Hepatocyte (in vitro differentiated cells): ENCODE data around the gene SND1. TPM values are rescaled to one million over a fixed set of nuclear protein-coding genes. Genes with fewer than 3 reads are reported as not detected.

Source experiments
- DNase-seq: peaks from one replicate; pipeline ENCODE4 v3.0.0-alpha.2; 2016; ENCODE audit warnings: low spot score
- H2AFZ ChIP-seq: fragments of 200-600 bp; sonication (generic); 2 replicates; pipeline ENCODE4 v1.6.0; 2016; ENCODE audit warnings: antibody characterized with exemption, mild to moderate bottlenecking
- H3K27ac ChIP-seq: fragments of 200-600 bp; sonication (generic); 2 replicates; pipeline ENCODE4 v1.5.1; 2016; ENCODE audit warnings: mild to moderate bottlenecking
- H3K27me3 ChIP-seq: fragments of 200-600 bp; sonication (generic); 2 replicates; pipeline ENCODE4 v1.6.1; 2016
- H3K36me3 ChIP-seq: fragments of 200-600 bp; sonication (generic); replicated peaks from 2 replicates; pipeline ENCODE4 v1.5.1; 2016; ENCODE audit warnings: low read depth; ENCODE audit not compliant: insufficient read depth
- H3K4me1 ChIP-seq: fragments of 200-600 bp; sonication (generic); 2 replicates; pipeline ENCODE4 v1.5.1; 2016; ENCODE audit warnings: mild to moderate bottlenecking, moderate library complexity; ENCODE audit not compliant: insufficient read depth
- H3K4me2 ChIP-seq: fragments of 200-600 bp; sonication (generic); 2 replicates; pipeline ENCODE4 v1.6.0; 2016
- H3K4me3 ChIP-seq: fragments of 200-600 bp; sonication (generic); 2 replicates; pipeline ENCODE4 v1.5.1; 2016; ENCODE audit warnings: mild to moderate bottlenecking
- H3K79me2 ChIP-seq: fragments of 200-600 bp; sonication (generic); 2 replicates; pipeline ENCODE4 v1.6.0; 2017; ENCODE audit warnings: mild to moderate bottlenecking
- H3K9me2 ChIP-seq: fragments of 200-600 bp; sonication (generic); replicated peaks from 2 replicates; pipeline ENCODE4 v1.6.0; 2017; ENCODE audit warnings: mild to moderate bottlenecking; ENCODE audit not compliant: insufficient read depth
- H3K9me3 ChIP-seq: fragments of 200-600 bp; sonication (generic); 2 replicates; pipeline ENCODE4 v1.5.1; 2016; ENCODE audit warnings: low read depth, mild to moderate bottlenecking
- H4K20me1 ChIP-seq: fragments of 200-600 bp; sonication (generic); 2 replicates; pipeline ENCODE4 v1.6.0; 2016; ENCODE audit warnings: mild to moderate bottlenecking; ENCODE audit not compliant: insufficient read depth, poor library complexity, severe bottlenecking
- EZH2 ChIP-seq: fragments of 200-600 bp; sonication (generic); IDR thresholded peaks from 2 replicates; pipeline ENCODE4 v1.6.1; 2016; ENCODE audit warnings: antibody characterized with exemption, mild to moderate bottlenecking, borderline replicate concordance
- EZH2phosphoT487 ChIP-seq: fragments of 200-600 bp; sonication (generic); IDR thresholded peaks from one replicate; pipeline ENCODE4 v1.6.1; 2018; ENCODE audit warnings: antibody characterized with exemption, mild to moderate bottlenecking, low read depth, moderate library complexity; ENCODE audit not compliant: unreplicated experiment, severe bottlenecking
- WGBS: methylation state at CpG from one replicate; pipeline ENCODE4 v1.1.6; 2016; ENCODE audit warnings: low lambda C conversion rate; ENCODE audit errors: missing lambda C conversion rate; 5-methylcytosine and 5-hydroxymethylcytosine counted together
- polyA plus RNA-seq: library from polyadenylated mRNA; unstranded; fragments of >200 nt; fragmentation: Nextera tagmentation; extraction: Ambion mirVana; gene quantifications from 2 replicates; pipeline ENCODE4 v1.2.1, GENCODE V29; 2016
- total RNA-seq: library from RNA; depleted of rRNA; stranded (reverse); fragments of >200 nt; gene quantifications from 2 replicates; pipeline ENCODE4 v1.2.3, GENCODE V29; 2014
- TF ChIP-seq, protein P1 (sequence below): fragments of 200-600 bp; sonication (generic); IDR thresholded peaks from 2 replicates; pipeline ENCODE4 v1.5.1; 2016; ENCODE audit warnings: antibody characterized with exemption, mild to moderate bottlenecking; ENCODE audit not compliant: poor library complexity

SND1 gene
- total and polyA plus RNA-seq, 2 experiments from 2014 or later: 141 to 200 TPM

- no peak overlapping the region for H3K4me2 ChIP-seq
- H2AFZ ChIP-seq: no peak overlapping the region
- no peaks in the 10 kb centered on the region for H3K27me3 ChIP-seq
- H3K4me1 ChIP-seq: peaks cover 9% of the 10 kb centered on the region
- H3K36me3 ChIP-seq: no peaks in the 10 kb centered on the region
- TF ChIP-seq EZH2: no peak
- TF ChIP-seq EZH2phosphoT487: no peak
- TF ChIP-seq, protein P1, sequence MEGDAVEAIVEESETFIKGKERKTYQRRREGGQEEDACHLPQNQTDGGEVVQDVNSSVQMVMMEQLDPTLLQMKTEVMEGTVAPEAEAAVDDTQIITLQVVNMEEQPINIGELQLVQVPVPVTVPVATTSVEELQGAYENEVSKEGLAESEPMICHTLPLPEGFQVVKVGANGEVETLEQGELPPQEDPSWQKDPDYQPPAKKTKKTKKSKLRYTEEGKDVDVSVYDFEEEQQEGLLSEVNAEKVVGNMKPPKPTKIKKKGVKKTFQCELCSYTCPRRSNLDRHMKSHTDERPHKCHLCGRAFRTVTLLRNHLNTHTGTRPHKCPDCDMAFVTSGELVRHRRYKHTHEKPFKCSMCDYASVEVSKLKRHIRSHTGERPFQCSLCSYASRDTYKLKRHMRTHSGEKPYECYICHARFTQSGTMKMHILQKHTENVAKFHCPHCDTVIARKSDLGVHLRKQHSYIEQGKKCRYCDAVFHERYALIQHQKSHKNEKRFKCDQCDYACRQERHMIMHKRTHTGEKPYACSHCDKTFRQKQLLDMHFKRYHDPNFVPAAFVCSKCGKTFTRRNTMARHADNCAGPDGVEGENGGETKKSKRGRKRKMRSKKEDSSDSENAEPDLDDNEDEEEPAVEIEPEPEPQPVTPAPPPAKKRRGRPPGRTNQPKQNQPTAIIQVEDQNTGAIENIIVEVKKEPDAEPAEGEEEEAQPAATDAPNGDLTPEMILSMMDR: no peak
- 77% methylated on average over 5 of the region's 5 CpGs for WGBS
- H3K27ac ChIP-seq: no peak overlapping the region
- peaks cover 11% of the 10 kb centered on the region for H4K20me1 ChIP-seq
- no peaks in the 10 kb centered on the region for H3K9me3 ChIP-seq
- H3K9me2 ChIP-seq: no peaks in the 10 kb centered on the region
- no peak overlapping the region for H3K4me3 ChIP-seq
- H3K79me2 ChIP-seq: peaks cover 8% of the 10 kb centered on the region
- DNase-seq: no peak
Observed at GRCh38 chr7:128044064-128044463, 392.1 kb downstream of the SND1 start.

GRCh38 chr7:128045158-128045557 lies 393.2 kb downstream of the SND1 start:
- WGBS: 82% methylated on average over 1 of the region's 1 CpG
- Histone ChIP-seq H3K4me1 (no peaks in the 10 kb centered on the region), H3K9me3 (no peaks in the 10 kb centered on the region), H3K4me3 (no peak overlapping the region), H4K20me1 (peaks cover 16% of the 10 kb centered on the region), H3K36me3 (no peaks in the 10 kb centered on the region), H3K27ac (no peak overlapping the region), H3K79me2 (peaks cover 8% of the 10 kb centered on the region), H3K9me2 (no peaks in the 10 kb centered on the region), H3K4me2 (no peak overlapping the region), H2AFZ (no peak overlapping the region), H3K27me3 (no peaks in the 10 kb centered on the region)
- TF ChIP-seq, protein P1: no peak
- TF ChIP-seq EZH2phosphoT487: no peak
- no peak for TF ChIP-seq EZH2
- DNase-seq: no peak

GRCh38 chr7:128045766-128046165 lies 393.8 kb downstream of the SND1 start:
- peaks cover 16% of the 10 kb centered on the region for H4K20me1 ChIP-seq
- H3K36me3 ChIP-seq: no peaks in the 10 kb centered on the region
- DNase-seq: no peak
- no peak overlapping the region for H2AFZ ChIP-seq
- peaks cover 3% of the 10 kb centered on the region for H3K79me2 ChIP-seq
- TF ChIP-seq EZH2 (no peak), EZH2phosphoT487 (no peak)
- TF ChIP-seq, protein P1: no peak
- H3K9me2 ChIP-seq: no peaks in the 10 kb centered on the region
- no peak overlapping the region for H3K4me3 ChIP-seq
- WGBS: 89% methylated on average over 1 of the region's 1 CpG
- H3K27ac ChIP-seq: no peak overlapping the region
- H3K4me1 ChIP-seq: no peaks in the 10 kb centered on the region
- H3K27me3 ChIP-seq: no peaks in the 10 kb centered on the region
- H3K9me3 ChIP-seq: no peaks in the 10 kb centered on the region
- no peak overlapping the region for H3K4me2 ChIP-seq

DNA sequence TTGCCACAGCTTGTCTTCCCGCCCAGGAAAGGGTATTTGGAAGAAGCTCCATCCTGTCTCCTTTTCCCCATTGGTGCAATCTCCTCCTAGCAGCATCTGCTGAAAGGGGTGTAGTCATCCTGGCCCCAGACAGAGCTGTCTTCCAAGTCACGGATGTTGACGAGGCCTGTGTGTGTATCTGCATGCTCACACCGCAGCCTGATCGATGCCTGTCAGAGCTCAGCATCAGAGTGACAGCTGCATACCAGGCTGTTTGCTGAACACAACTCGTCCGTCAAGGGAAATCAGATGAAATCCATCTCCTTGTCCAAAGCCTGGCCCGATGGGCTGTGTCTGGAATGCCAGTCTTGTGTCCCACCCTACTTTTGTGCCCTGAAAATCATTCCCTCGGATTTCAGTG lies 400.4 kb downstream of the SND1 start:
- no peak overlapping the region for H3K4me2 ChIP-seq
- no peak overlapping the region for H3K4me3 ChIP-seq
- H3K4me1 ChIP-seq: no peaks in the 10 kb centered on the region
- no peaks in the 10 kb centered on the region for H3K9me3 ChIP-seq
- no peaks in the 10 kb centered on the region for H3K79me2 ChIP-seq
- H2AFZ ChIP-seq: no peak overlapping the region
- TF ChIP-seq EZH2 (no peak), EZH2phosphoT487 (no peak)
- TF ChIP-seq, protein P1: no peak
- DNase-seq: no peak
- no peaks in the 10 kb centered on the region for H3K9me2 ChIP-seq
- H3K27ac ChIP-seq: no peak overlapping the region
- peaks cover 10% of the 10 kb centered on the region for H4K20me1 ChIP-seq
- H3K36me3 ChIP-seq: no peaks in the 10 kb centered on the region
- no peaks in the 10 kb centered on the region for H3K27me3 ChIP-seq
- 96% methylated on average over 9 of the region's 9 CpGs for WGBS
